GM18868 (cell line): ENCODE measurements around the gene SDF2L1.
"Not testable (repeated sequence)": the region's sequence is repeated elsewhere in the genome, so short reads cannot be mapped to it uniquely, and the experiment has no call there.

Experiments
- ATAC-seq: cut with Tn5 transposase; IDR thresholded peaks from one replicate; pipeline ENCODE4 v1.9.1; 2021; ENCODE audit warnings: mild to moderate bottlenecking, moderate library complexity; ENCODE audit not compliant: unreplicated experiment

The SDF2L1 gene

DNA sequence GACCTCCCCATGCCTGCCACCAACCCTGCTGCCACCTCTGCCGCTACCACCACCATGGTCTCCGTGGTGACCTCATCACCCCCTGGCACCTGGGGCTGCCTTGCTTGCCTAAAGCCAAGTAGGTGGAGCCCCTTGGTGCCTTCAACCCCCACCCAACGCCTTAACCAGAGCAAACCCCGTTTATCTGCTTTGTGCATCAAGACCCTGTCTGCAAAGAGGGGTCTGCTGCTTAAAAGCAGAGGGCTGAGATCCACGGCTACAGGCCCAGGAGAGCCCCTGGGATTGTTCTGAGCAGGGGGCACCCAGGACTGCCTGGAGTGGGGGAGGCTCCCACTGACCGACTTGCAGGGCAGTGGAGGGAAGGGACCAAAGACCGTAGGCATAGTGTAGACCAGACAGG is 18.8 kb downstream of the SDF2L1 start:
- no peak for ATAC-seq

DNA sequence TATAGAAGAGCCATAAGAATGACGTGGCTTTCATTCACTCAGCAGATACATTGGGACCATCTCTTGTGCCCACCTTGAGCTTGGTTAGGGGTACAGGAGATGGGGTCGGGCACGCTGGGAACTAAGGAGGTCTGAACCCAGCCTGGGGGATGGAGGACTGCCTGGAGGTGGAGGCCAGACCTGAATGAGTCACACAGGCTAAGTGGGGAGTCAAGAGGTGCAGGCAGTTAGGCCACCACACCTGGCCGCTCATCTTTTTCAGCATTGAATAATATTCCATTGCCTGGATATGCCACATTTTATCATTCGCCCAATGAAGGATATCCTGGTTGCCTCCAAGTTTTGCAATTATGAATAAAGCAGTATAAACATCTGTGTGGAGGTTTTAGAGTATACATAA is 19.9 kb downstream of the SDF2L1 start:
- no peak for ATAC-seq

DNA sequence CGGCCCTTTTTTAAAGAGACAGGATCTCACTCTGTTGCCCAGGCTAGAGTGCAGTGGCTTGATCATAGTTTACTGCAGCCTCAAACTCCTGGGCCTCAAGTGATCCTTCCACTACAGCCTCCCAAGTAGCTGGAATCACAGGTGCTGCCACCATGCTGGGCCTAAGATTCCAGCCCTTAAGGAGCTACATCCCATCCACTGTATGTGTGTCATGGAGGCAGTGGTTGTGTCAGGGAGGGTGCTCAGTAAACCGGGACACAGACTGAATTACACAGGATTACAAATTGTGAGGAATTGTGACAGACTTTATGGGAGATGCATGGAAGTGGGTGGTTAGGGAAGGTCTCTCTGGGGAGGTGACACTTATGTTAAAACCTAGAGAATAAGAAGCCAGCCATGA is 21.6 kb downstream of the SDF2L1 start:
- ATAC-seq: no peak

DNA sequence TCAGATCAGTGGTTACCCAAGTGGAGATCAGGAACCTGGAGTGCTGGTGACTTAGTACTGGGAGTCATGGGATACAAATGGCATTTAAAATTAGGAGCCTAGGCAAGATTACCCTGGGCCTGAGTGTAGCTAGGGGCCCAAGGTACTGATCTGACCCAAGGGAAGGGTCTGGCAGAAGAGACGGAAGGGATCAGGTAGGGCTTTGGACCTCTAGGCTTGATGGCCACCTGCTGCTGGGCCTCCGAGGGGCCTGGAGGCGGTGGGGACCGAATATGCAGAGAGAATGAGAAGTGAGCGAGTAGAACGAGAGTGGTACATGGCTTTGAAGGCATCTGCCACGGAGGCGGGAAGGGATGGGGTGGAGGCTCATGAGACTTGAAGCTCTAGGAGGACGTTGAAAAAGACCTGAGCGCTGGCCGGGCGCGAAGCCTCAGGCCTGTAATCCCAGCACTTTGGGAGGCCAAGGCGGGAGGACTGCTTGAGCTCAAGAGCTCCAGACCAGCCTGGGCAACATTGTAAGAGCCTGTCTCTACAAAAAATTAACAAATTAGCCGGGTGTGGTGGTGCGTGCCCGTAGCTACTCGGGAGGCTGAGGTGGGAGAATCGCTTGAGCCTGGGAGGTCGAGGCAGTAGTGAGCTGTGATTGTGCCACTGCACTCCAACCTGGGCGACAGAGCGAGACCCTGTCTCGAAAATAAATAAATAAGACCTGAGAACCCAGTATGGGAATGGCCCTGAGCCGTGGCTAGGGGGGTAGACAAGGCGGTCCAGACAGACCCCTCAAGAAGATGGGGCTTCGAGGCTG is 23.1 kb downstream of the SDF2L1 start:
- ATAC-seq: no peak

DNA sequence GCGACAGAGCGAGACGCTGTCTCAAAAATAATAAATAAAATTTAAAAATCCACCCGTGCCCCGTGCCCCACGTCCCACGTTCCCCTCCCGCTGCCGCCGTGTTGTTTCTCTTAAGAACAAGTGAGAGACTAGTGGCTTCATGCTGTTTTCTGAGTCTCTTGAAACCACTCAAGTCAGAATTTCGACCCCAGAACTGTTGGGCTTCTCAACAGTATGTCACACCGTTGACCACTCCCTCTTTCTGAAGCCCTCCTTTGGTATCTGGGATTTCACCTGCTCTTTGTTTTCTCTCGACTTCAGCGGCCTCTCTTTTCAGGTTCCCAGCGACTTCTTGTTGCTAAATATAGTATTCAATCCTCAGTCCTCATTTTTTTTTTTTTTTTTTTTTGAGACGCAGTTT is 24.7 kb downstream of the SDF2L1 start:
- ATAC-seq: no peak

DNA sequence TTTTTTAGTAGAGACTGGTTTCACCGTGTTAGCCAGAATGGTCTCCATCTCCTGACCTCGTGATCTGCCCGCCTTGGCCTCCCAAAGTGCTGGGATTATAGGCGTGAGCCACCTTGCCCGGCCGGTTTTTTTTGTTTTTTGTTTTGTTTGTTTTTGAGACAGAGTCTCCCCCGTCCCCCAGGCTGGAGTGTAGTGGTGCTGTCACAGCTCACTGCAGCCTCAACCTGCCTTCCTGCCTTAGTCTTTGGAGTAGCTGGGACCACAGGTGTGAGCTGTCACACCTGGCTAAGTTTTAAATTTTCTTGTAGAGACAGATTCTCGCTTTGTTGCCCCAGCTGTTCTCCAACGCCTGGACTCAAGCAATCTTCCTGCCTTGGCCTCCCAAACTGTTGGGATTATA is 26.9 kb downstream of the SDF2L1 start:
- ATAC-seq: no peak

DNA sequence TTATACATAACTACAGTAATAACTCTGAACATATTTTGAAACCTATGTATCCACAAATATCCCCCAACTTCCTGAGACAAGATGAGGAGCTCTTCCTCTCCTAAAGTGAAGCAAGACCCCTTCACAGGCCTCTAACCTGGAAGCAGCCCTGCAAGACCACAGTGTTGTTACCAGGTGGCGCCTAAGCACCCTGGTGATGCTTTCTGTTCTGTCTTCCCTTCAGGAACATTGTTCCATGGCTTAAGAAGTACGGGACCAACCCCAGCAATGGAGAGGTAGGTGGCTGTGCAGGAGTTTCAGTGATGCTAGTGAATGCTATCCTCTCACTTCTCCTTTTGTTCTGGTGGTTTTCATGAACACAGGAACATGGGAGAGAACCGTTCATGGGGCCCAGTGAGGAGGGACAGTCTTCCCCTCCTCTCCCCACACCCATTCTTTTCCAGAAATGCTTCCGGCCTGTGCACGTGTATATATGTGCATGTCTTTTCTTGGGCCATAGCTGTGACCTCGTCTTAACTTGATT is 30.1 kb downstream of the SDF2L1 start:
- no peak for ATAC-seq

DNA sequence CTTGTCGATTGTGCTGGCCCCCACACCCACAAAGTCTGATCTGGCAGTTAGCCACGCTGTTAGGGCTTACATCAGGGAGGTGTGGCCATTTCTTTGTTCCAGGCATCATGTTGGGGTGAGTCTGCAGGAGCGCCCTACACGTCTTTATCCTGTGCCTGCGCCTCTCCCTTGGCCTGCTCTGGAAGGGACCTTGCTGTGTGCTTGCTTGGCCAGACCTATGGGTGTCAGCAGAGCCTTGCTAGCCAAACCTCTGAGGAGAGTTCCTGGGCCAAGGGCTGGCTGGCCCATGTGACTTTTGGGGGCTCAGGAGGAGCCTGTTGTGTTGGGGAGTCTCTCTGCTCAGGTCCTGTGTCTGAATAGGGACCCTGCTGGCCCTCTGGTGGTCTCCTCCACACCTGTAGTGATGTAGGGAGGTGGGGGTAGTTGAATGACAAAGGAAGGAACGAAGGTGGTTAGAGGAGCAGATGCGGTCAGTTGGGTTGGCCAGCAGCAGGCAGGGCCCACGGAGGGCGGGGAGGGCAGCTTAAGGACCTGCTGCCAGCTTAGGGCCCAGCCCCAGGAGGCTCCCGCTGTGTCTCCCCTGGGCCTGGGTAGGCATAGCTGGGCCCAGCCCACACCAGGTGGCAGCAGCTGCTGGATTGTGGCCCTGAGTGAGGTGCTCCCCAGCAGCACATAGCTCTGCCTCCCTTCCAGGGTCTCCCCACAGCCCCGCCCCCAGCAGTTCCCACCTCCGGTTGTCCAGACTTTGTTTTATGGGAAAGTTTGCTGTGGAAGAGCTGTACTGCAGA is 31.6 kb downstream of the SDF2L1 start:
- ATAC-seq: no peak

DNA sequence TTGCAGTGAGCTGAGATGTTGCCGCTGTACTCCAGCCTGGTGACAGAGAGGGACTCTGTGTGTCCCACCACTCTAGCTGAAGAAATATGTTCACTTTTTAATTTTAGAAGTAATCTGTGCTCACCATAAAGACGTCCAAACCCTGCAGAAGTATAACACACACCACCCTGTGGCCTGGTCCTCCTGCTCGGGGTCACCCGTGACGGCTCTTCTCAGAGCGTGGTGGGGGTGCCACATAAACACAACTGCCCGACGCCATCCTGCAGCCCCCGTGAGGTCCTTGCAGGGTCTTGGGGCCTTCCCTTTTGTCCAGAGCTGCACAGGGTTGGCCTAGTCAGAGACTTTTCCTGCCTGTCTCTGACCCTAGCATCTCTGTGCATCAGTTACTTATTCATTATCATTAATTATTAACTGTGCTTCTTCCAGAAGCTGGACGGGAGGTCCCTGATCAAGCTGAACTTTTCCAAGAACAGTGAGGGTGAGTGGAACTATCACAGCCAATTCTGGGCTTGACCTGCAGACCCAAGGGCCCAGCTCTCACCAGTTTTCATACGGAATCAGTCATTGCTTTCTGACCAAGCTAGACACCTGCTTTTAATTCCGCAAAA is 32.6 kb downstream of the SDF2L1 start:
- no peak for ATAC-seq

DNA sequence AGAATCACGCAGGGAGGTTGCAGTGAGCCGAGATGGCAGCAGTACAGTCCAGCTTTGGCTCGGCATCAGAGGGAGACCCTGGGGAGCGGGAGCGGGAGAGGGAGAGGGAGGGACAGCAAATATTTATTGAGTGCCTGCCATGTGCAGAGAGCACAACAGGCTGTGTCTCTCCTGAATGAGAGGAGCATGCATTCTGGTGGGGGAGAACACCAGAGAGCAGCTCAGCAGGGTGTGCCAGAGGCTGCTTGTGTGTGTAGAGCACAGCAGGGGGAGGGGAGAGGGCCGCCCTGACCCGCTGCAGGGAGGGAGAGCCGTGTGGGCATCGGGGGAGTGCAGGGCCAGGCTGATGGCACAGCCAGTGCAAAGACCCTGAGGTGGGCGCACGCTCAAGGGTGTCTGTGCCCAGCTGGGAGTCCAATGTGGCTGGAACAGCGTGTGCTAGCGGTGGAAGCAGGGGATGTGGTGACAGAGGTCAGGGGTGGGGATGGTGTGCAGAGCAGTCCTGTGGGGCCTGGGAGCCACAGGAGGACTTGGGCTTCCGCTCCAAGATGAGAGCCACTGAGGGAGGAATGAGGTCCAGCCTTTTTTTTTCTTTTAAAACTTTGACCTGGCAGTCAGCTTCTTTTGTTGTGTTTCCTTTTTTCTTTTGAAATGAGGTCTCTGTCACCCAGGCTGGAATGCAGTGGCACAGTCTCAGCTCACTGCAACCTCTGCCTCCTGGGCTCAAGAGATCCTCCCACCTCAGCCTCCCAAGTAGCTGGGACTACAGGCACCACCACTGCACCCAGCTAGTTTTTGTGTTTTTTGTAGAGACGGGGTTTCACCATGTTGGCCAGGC is 35.7 kb downstream of the SDF2L1 start:
- no peak for ATAC-seq

DNA sequence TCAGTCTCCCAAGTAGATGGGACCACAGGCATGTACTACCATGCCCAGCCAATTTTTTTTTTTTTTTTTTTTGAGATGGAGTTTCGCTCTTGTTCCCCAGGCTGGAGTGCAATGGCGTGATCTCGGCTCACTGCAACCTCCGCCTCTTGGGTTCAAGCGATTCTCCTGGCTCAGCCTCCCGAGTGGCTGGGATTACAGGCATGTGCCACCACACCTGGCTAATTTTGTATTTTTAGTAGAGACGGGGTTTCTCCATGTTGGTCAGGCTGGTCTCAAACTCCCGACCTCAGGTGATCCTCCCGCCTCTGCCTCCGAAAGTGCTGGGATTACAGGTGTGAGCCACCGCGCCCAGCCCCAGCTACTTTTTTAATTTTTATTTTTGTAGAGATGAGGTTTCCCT is 36.7 kb downstream of the SDF2L1 start:
- ATAC-seq: not testable (repeated sequence)

DNA sequence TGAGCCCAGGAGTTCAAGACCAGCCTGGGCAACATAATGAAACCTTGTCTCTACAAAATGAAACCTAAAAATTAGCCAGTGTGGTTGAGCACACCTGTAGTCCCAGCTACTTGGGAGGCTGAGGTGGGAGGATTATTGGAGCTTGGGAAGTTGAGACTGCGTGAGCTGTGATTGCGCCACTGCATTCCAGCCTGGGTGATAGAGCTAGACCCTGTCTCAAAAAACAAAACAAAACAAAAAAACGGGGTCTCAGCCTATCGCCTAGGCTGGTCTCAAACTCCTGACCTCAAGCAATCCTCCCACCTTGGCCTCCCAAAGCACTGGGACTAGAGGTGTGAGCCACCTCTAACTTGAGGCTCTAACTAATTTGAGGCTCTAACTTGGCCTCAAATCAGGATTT is 37.3 kb downstream of the SDF2L1 start:
- ATAC-seq: no peak

DNA sequence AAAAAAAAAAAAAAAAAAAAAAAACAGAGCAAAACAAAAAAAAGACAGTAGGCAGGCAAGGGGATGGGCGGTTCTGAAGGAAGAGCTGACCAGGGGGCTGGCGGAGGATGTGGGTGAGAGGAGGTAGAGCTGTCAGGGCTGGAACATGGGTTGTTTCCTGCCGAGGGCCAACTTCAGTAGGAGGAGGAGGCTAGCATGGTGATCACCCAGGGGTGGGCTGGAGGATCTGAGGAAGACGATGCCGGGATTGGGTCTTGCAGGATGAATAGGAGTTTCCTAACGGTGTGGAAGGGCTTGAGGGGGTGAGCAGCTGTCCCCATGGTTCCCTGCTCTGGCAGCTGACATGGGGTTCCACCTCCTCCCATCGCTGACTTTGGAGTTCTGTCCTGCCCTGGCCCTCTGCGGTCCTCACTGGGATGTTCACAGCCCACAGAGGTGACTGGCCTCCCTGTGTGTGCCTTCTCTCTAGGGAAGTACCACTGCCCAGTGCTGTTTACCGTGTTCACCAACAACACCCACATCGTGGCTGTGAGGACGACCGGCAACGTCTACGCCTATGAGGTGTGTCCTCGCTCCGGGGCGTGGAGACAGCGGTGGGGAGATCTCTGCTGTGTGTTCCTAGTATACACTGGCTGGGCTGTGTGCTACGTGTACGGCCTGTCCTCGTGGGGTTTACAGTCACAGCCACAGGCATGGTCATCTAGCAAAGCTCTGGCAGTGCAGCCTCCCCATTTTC is 38.9 kb downstream of the SDF2L1 start:
- no peak for ATAC-seq

DNA sequence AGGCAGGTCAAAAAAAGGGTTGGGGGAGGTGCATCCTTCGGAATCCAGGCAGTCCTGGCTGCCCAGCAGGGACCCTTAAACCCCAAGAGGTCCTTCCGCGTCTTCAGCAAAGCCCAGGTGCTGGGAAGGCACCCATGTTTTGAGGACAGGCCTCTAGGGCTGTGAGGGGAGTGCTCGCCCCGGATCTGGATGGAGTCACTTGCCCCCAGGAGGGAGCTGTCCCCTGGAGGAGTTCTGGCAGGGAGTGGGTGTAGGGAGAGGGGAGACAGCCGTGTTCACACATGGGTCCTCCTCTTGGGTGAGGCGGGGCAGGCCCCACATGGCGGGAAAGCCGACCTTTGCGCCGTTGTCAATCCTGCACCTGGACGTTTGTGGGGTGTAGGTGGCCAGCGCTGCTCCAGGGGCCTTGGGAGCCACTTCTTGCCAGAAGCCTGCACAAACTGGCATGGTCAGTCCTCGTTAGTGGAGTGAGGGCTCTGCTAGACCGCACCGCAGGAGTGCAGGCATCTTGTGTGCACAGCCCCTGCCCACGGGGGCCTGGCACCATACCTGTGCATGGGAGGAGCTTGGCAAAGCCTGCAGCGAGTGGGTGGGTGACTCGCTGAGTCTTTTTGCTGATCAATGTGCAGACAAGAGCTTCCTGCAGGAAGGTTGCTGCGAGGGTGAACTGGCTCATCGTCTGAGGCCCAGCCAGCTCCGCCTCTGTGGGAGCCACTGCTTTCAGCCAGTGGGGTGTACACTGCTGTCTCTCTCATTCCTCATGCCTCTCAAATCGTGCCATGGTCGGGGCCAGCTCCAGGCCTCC is 39.7 kb downstream of the SDF2L1 start:
- ATAC-seq: no peak

DNA sequence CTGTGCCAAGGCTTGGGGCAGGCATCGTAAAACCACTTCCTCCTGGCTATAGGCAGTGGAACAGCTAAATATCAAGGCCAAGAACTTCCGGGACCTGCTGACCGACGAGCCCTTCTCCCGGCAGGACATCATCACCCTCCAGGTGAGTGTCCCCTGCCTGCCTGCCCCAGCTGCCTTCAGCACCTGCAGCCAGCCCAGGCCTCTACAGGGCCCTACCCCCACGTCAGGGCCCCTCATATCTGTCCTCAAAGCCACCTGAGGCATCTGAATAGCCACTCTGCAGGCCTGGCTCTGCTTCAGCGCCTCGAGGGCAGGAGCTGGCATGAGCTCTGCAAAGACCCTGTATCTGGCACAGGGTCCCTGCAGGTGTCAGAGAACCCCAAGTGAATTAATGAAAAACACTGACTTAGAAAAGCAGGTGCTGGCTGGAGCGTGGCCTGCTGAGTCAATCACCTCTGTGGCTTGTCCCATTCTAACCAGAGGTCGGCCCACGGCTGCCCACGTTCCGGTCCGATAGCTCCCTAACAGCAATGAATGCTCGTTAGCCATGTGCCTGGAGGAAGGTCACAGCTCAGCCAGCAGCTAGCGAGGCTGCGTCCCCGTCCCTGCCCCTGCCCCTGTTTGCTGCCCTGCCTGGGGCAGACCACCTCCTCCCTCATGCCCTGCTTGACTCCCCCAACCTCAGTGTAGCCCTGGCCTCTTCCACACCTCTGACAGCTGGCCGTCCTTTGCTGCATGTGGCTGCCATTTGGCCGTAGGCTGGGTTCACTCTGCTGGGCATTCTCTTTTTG is 40.5 kb downstream of the SDF2L1 start:
- ATAC-seq: no peak

DNA sequence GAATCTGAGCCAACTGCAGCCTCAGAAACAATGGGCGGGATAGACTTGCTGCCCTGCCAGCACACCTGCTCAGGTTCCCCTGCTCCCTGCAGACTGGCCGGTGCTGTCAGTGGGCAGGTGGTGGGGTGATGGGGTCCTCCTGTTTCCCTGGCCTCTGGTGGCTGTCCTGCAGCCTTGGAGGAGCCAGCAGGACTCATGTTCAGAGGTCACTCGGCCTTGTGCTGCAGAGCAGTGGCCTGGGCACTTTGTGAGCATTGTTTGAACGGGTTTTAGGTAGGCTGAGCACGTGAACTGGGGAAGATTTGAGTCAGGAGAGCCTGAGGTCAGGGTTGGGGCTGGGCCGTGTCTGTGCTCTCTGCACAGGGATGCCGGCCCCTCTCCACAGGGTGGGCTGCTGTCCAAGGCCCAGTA is 41.3 kb downstream of the SDF2L1 start:
- ATAC-seq: no peak

DNA sequence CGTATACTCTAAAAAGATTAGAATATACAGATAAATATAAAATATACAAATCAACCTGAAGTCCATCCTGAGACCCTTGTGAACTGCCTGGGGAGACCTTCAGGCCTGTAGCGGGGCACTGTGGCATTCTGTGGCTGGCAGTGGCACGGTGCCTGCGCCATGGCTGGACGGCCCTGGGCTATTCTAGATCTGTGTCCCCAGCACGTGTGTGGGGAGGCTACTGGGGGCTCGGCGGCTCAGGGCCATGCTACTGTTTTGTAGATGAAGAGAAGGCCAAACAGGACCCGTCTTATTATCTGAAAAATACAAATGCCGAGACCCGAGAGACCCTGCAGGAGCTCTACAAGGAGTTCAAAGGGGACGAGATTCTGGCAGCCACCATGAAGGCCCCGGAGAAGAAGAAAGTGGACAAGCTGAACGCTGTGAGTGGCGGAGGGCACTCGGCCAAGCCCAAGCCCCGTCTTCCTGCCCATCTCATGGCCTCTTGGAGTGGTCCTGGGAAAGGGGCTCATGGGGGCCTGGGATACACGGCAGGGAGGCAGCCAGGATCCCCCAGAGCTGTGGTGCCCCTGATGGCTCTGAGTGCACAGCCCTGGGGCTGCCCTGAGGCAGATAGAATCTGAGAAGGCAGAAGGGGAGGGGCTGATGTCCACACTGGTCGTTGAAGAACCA is 42.5 kb downstream of the SDF2L1 start:
- no peak for ATAC-seq

DNA sequence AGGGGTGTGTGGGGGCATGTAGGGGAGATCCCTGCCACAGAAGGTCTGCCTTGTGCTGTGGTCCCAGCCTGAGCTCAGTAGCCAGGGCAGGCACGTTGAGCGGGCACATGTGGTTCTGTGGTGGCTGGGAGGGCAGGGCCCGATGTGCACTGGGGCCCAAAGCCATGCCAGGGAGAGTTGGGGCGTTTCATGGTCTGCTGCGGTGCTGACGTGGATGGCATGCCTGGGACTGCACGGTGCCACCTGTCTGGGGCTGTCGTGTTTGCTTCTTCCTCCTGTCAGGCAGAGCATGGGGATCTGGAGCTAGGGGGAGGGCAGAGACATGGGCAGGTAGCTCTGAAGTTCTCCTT is 43.0 kb downstream of the SDF2L1 start:
- no peak for ATAC-seq
